ENCODE data around the gene ADORA1.

DNA sequence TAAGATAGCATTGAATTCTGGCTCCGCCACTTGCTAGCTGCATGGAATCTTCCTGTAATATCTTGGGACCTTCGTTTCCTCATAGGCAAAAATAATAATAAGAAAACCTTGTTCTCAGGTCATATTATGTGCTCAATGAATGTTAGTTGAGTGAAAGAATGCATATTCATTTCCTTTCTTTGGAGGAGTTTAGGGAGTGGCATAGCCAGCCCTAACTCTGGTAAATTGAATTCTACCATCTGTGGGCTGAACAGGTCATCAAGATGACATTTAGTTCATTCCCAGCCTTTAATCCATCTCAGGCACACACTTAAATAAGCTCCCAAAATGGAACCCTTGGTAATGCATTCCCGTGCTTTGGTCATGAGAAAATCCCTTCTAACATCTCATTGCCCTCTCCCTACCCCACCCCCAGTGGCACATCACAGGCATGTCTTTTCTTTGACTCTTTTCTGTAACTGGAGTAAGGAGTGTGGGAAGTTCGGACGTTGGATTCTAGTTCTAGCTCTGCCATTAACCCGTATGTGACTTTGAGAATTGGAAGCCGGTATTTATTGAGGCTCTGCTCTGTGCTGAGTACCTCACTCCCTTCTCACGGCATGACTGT is 28.5 kb upstream of the ADORA1 start:
- TF ChIP-seq, protein P1, sequence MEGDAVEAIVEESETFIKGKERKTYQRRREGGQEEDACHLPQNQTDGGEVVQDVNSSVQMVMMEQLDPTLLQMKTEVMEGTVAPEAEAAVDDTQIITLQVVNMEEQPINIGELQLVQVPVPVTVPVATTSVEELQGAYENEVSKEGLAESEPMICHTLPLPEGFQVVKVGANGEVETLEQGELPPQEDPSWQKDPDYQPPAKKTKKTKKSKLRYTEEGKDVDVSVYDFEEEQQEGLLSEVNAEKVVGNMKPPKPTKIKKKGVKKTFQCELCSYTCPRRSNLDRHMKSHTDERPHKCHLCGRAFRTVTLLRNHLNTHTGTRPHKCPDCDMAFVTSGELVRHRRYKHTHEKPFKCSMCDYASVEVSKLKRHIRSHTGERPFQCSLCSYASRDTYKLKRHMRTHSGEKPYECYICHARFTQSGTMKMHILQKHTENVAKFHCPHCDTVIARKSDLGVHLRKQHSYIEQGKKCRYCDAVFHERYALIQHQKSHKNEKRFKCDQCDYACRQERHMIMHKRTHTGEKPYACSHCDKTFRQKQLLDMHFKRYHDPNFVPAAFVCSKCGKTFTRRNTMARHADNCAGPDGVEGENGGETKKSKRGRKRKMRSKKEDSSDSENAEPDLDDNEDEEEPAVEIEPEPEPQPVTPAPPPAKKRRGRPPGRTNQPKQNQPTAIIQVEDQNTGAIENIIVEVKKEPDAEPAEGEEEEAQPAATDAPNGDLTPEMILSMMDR (IDR thresholded peaks at IDR 0.05) = no peak
- no peak for TF ChIP-seq POLR2A (IDR thresholded peaks at IDR 0.05)

All from Peyer's patch (tissue), 4 donors.